ENCODE measurements around the gene IGDCC3.
"Not testable (repeated sequence)": the region's sequence is repeated elsewhere in the genome, so short reads cannot be mapped to it uniquely, and the experiment has no call there.

The IGDCC3 gene

GRCh38 chr15:65355173-65355987 is 22.4 kb downstream of the IGDCC3 start:
- Histone ChIP-seq H3K4me2 (ENCODE audit: insufficient read depth, low read length) (no peak overlapping the region), H3K36me3 (ENCODE audit: insufficient read depth, low read length) (no peaks in the 10 kb centered on the region), H3K27me3 (ENCODE audit: insufficient read depth, low read length, poor library complexity) (no peaks in the 10 kb centered on the region), H3K9me3 (ENCODE audit: insufficient read depth, low read length, severe bottlenecking) (peaks cover 14% of the 10 kb centered on the region), H4K20me1 (ENCODE audit: insufficient read depth, low read length) (no peaks in the 10 kb centered on the region), H3K79me2 (ENCODE audit: insufficient read depth, low read length) (no peaks in the 10 kb centered on the region), H3K4me3 (ENCODE audit: low read depth in 1 of 2, low read length in 2 of 2) (no peak overlapping the region), H2AFZ (ENCODE audit: low read depth, low read length) (no peak overlapping the region), H3K27ac (ENCODE audit: low read length) (no peak overlapping the region), H3K4me1 (ENCODE audit: insufficient read depth, low read length) (no peaks in the 10 kb centered on the region), H3K9ac (ENCODE audit: low read depth, low read length) (no peak overlapping the region)
- no peak for DNase-seq
- TF ChIP-seq CTCF (IDR thresholded peaks at IDR 0.05; ENCODE audit: borderline replicate concordance, extremely low read depth, low read length, poor library complexity, severe bottlenecking), result no peak
- TF ChIP-seq EZH2 (IDR thresholded peaks at IDR 0.05; ENCODE audit: borderline replicate concordance, low read depth, low read length, severe bottlenecking), result no peak
- ATAC-seq (ENCODE audit: insufficient read depth, low read depth), result no peak

- Histone ChIP-seq H4K20me1 (ENCODE audit: insufficient read depth, low read length) (no peaks in the 10 kb centered on the region), H3K79me2 (ENCODE audit: insufficient read depth, low read length) (no peaks in the 10 kb centered on the region), H3K9ac (ENCODE audit: low read depth, low read length) (no peak overlapping the region), H3K27ac (ENCODE audit: low read length) (no peak overlapping the region), H3K27me3 (ENCODE audit: insufficient read depth, low read length, poor library complexity) (no peaks in the 10 kb centered on the region), H2AFZ (ENCODE audit: low read depth, low read length) (no peak overlapping the region), H3K9me3 (ENCODE audit: insufficient read depth, low read length, severe bottlenecking) (peaks cover 14% of the 10 kb centered on the region), H3K36me3 (ENCODE audit: insufficient read depth, low read length) (no peaks in the 10 kb centered on the region), H3K4me3 (ENCODE audit: low read depth in 1 of 2, low read length in 2 of 2) (no peak overlapping the region), H3K4me2 (ENCODE audit: insufficient read depth, low read length) (no peak overlapping the region), H3K4me1 (ENCODE audit: insufficient read depth, low read length) (no peaks in the 10 kb centered on the region)
- DNase-seq (no peak), ATAC-seq (ENCODE audit: insufficient read depth, low read depth) (no peak)
- TF ChIP-seq CTCF (IDR thresholded peaks at IDR 0.05; ENCODE audit: borderline replicate concordance, extremely low read depth, low read length, poor library complexity, severe bottlenecking) (no peak), EZH2 (IDR thresholded peaks at IDR 0.05; ENCODE audit: borderline replicate concordance, low read depth, low read length, severe bottlenecking) (no peak)
These were observed 23.0 kb downstream of the IGDCC3 start for GRCh38 chr15:65354835-65355172.

- not testable (repeated sequence) for ATAC-seq (ENCODE audit: insufficient read depth, low read depth); H3K79me2 ChIP-seq (ENCODE audit: insufficient read depth, low read length); H3K27ac ChIP-seq (ENCODE audit: low read length); H3K4me2 ChIP-seq (ENCODE audit: insufficient read depth, low read length); H3K9ac ChIP-seq (ENCODE audit: low read depth, low read length); H3K4me3 ChIP-seq (ENCODE audit: low read depth in 1 of 2, low read length in 2 of 2); H3K36me3 ChIP-seq (ENCODE audit: insufficient read depth, low read length); H3K27me3 ChIP-seq (ENCODE audit: insufficient read depth, low read length, poor library complexity); DNase-seq; H4K20me1 ChIP-seq (ENCODE audit: insufficient read depth, low read length); H3K4me1 ChIP-seq (ENCODE audit: insufficient read depth, low read length); H2AFZ ChIP-seq (ENCODE audit: low read depth, low read length)
- H3K9me3 ChIP-seq (ENCODE audit: insufficient read depth, low read length, severe bottlenecking), result peaks cover 14% of the 10 kb centered on the region
These were observed 25.8 kb downstream of the IGDCC3 start for GRCh38 chr15:65351972-65352371.

- H3K4me2 ChIP-seq (ENCODE audit: insufficient read depth, low read length), result no peak overlapping the region
These were observed 28.5 kb downstream of the IGDCC3 start for GRCh38 chr15:65349338-65349737.

GRCh38 chr15:65347756-65348155 is 30.0 kb downstream of the IGDCC3 start:
- not testable (repeated sequence) for H3K4me1 ChIP-seq (ENCODE audit: insufficient read depth, low read length); H3K27ac ChIP-seq (ENCODE audit: low read length); H3K4me2 ChIP-seq (ENCODE audit: insufficient read depth, low read length); H3K9ac ChIP-seq (ENCODE audit: low read depth, low read length); H3K4me3 ChIP-seq (ENCODE audit: low read depth in 1 of 2, low read length in 2 of 2); DNase-seq; H3K36me3 ChIP-seq (ENCODE audit: insufficient read depth, low read length); H2AFZ ChIP-seq (ENCODE audit: low read depth, low read length); H3K27me3 ChIP-seq (ENCODE audit: insufficient read depth, low read length, poor library complexity); ATAC-seq (ENCODE audit: insufficient read depth, low read depth); H3K79me2 ChIP-seq (ENCODE audit: insufficient read depth, low read length); H4K20me1 ChIP-seq (ENCODE audit: insufficient read depth, low read length); H3K9me3 ChIP-seq (ENCODE audit: insufficient read depth, low read length, severe bottlenecking)

More at GRCh38 chr15:65349338-65349737, 28.5 kb downstream of the IGDCC3 start:
- H3K27me3 ChIP-seq (ENCODE audit: insufficient read depth, low read length, poor library complexity), result no peaks in the 10 kb centered on the region
- H3K27ac ChIP-seq (ENCODE audit: low read length), result no peak overlapping the region
- no peaks in the 10 kb centered on the region for H4K20me1 ChIP-seq (ENCODE audit: insufficient read depth, low read length)
- H3K4me1 ChIP-seq (ENCODE audit: insufficient read depth, low read length), result no peaks in the 10 kb centered on the region
- DNase-seq (no peak), ATAC-seq (ENCODE audit: insufficient read depth, low read depth) (no peak)
- no peak overlapping the region for H3K9ac ChIP-seq (ENCODE audit: low read depth, low read length)
- H3K4me3 ChIP-seq (ENCODE audit: low read depth in 1 of 2, low read length in 2 of 2), result no peak overlapping the region
- H3K36me3 ChIP-seq (ENCODE audit: insufficient read depth, low read length), result no peaks in the 10 kb centered on the region
- TF ChIP-seq EZH2 (IDR thresholded peaks at IDR 0.05; ENCODE audit: borderline replicate concordance, low read depth, low read length, severe bottlenecking) (no peak), CTCF (IDR thresholded peaks at IDR 0.05; ENCODE audit: borderline replicate concordance, extremely low read depth, low read length, poor library complexity, severe bottlenecking) (no peak)
- peaks cover 10% of the 10 kb centered on the region for H3K9me3 ChIP-seq (ENCODE audit: insufficient read depth, low read length, severe bottlenecking)
- H3K79me2 ChIP-seq (ENCODE audit: insufficient read depth, low read length), result no peaks in the 10 kb centered on the region
- no peak overlapping the region for H2AFZ ChIP-seq (ENCODE audit: low read depth, low read length)
